IPS-15b (cell line): ENCODE measurements around the gene ZNRF3.

Experiments used
- H3K27me3 ChIP-seq: one replicate; pipeline ENCODE4 v1.6.1; 2013; ENCODE audit warnings: low read length; ENCODE audit not compliant: control insufficient read depth, insufficient read depth
- H3K36me3 ChIP-seq: one replicate; pipeline ENCODE4 v1.6.1; 2013; ENCODE audit warnings: low read length; ENCODE audit not compliant: control insufficient read depth, insufficient read depth
- H3K4me1 ChIP-seq: one replicate; pipeline ENCODE4 v1.6.1; 2013; ENCODE audit warnings: mild to moderate bottlenecking, low read length; ENCODE audit not compliant: control insufficient read depth, insufficient read depth
- H3K4me3 ChIP-seq: one replicate; pipeline ENCODE4 v1.5.1; 2013; ENCODE audit warnings: low read depth, low read length
- H3K9ac ChIP-seq: one replicate; pipeline ENCODE4 v1.6.1; 2013; ENCODE audit warnings: low read depth, mild to moderate bottlenecking, low read length
- H3K9me3 ChIP-seq: one replicate; pipeline ENCODE4 v1.6.1; 2013; ENCODE audit warnings: mild to moderate bottlenecking, low read length; ENCODE audit not compliant: control insufficient read depth, insufficient read depth

Gene ZNRF3

DNA sequence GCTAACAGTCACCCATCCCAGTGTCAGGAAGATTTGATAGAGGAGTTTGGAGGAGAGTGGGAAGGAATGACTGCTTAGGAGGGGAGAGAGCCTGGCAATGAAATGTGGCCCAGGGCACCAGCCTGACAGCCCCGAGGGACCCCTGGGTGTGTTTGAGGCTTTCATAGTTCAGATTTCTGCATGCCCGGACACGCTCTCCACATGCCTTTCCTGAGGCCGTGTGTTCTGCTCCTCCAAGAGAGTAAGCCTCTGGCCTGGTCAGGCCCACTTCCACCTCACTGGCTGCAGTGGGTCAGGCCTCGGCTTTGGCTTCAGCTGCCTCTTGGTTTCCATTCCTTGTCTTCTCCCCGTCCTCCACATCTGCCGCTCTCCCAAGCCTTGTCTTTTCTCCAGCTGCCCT lies 99.8 kb downstream of the ZNRF3 start:
- H3K4me3 ChIP-seq = no peak overlapping the region
- no peak overlapping the region for H3K9ac ChIP-seq
- H3K4me1 ChIP-seq = peaks cover 15% of the 10 kb centered on the region
- H3K27me3 ChIP-seq = no peaks in the 10 kb centered on the region
- H3K9me3 ChIP-seq = no peaks in the 10 kb centered on the region
- H3K36me3 ChIP-seq = no peaks in the 10 kb centered on the region

DNA sequence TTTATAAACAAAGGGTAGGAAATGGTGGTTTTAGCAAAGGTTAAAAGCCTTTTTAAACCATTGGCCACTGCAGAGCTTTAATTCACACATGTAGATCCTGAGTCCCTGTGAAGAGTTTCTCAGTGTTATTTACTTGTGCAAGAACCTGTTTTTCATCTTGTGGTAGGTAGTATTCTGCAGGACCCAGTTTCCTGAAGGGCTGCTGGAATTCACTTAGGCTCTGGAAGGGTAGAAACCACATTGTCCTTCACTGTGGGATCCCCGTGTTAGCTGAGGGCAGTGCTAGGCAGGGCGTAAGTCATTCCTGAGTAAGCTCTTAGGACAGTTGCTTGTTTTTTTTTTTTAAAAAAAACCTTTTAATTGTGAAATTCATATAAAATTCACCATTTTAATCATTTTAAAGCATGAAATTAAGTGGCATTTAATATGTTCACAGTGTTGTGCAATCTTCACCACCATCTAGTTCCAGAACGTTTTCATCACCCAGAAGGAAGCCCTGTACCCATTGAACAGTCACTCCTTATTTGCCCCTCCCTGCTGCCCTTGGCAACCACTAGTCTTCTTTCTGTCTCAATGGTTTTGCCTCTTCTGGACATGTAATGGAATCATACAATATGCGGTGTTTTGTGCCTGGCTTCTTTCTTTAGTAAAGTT lies 100.5 kb downstream of the ZNRF3 start:
- Histone ChIP-seq H3K27me3 (no peaks in the 10 kb centered on the region), H3K9ac (no peak overlapping the region), H3K4me1 (peaks cover 22% of the 10 kb centered on the region), H3K36me3 (no peaks in the 10 kb centered on the region), H3K9me3 (no peaks in the 10 kb centered on the region), H3K4me3 (no peak overlapping the region)

DNA sequence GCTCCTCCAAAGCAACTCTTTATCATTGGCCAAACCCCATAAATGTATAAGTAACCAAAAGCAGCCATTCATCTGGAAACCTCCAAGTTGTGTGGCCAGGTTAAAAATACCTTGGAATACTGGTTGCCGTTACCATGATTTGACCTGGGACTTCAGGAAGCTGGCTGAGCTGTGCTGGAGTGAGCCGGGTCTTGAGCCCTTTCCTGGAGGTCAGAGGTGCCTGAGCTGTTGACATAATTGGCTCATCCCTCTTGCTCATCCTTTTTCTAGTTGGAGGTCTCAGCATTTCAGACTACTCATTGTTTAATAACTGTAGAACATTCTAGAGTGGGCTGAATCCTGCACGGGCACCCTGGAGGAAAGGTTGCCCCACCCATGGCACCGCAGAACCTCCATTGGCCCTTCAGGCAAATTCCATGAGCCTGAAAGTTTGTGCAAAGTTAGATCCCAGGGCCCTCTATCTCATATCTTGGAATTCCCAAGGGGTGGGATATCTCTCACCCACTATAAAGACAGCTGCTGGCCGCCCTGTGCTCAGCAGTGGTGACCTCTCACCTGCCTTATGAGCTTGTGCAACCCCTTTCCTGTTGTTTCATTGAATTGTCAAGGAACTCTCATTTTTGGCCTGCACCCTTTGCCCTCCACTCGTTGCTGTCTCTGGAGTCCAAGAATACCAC lies 101.2 kb downstream of the ZNRF3 start:
- Histone ChIP-seq H3K9me3 (no peaks in the 10 kb centered on the region), H3K4me3 (no peak overlapping the region), H3K27me3 (no peaks in the 10 kb centered on the region), H3K36me3 (no peaks in the 10 kb centered on the region), H3K9ac (no peak overlapping the region), H3K4me1 (peaks cover 26% of the 10 kb centered on the region)

DNA sequence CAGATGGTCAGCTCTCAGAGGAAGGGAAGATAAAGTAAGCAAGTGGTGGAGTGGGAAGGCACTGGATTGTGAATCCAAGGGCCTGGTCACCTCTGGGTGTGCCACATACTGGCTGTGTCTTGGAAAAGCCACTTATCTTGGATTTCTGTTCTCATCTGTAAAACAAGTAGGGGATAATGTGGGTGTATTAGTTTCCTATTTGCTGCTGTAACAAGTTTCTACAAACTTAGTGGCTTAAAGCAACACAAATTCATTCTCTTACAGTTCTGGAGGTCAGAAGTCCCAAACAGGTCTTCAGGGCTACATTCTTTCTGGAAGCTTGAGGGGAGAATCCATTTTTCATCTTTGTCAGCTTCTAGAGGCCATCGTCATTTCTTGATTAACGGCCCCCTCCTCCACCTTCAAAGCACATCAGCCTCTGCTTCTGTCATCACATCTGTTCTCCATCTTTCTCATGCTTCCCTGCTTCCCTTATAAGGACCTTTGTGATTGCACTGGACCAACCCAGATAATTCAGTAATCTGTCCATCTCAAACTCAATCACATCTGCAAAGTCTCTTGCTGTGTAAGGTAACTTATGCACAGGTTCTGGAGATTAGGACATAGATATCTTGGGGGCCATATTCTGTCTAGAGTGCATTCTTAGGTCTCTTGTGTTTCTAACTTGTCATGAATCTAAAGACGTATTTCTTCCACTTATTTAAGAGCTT lies 102.4 kb downstream of the ZNRF3 start:
- H3K27me3 ChIP-seq = no peaks in the 10 kb centered on the region
- no peak overlapping the region for H3K4me3 ChIP-seq
- H3K9me3 ChIP-seq = no peaks in the 10 kb centered on the region
- no peaks in the 10 kb centered on the region for H3K36me3 ChIP-seq
- peaks cover 33% of the 10 kb centered on the region for H3K4me1 ChIP-seq
- no peak overlapping the region for H3K9ac ChIP-seq

DNA sequence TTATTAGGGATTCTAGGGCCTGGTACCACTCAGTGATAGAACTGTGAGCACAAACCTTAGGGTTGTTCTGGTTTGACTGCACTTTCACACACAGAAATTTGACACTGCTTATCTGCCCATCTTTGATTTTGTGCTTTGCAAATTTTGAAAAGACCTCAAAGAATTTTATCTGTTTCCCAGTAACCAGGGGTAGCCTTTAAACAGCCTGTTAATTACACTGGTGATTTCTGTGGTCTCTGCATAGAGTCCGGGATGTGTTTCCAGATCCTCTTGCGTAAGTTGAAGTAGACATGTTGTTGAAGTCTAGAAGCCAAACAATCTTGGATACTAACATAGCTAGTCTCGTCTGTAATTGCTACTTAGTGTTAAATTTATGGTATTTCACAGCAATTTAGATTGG lies 103.0 kb downstream of the ZNRF3 start:
- Histone ChIP-seq H3K9ac (no peak overlapping the region), H3K27me3 (no peaks in the 10 kb centered on the region), H3K4me1 (peaks cover 33% of the 10 kb centered on the region), H3K36me3 (peaks cover 2% of the 10 kb centered on the region), H3K9me3 (no peaks in the 10 kb centered on the region), H3K4me3 (no peak overlapping the region)

DNA sequence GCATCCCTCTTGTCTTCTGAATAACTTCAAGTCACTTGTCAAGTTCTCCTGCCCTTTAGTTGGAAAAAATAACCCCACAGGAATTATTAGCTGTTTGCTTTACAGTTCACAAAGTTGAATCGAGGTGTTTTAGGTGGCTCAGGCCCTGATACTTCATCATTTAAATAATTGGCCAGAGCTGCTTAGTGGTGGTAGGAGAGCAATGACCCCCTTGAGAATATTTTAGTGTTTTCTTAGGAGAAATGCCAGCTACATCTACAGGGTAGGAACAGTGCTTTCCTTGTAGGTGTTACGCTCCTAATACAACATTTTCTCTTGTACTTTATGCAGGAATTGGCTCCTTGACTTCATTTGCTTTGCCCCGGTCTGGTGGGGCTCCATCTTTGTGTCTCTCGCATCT lies 105.1 kb downstream of the ZNRF3 start:
- Histone ChIP-seq H3K36me3 (peaks cover 3% of the 10 kb centered on the region), H3K9me3 (no peaks in the 10 kb centered on the region), H3K4me3 (peak overlapping the region; percentile 8), H3K4me1 (peaks cover 28% of the 10 kb centered on the region), H3K27me3 (no peaks in the 10 kb centered on the region), H3K9ac (peak overlapping the region; percentile 76)

DNA sequence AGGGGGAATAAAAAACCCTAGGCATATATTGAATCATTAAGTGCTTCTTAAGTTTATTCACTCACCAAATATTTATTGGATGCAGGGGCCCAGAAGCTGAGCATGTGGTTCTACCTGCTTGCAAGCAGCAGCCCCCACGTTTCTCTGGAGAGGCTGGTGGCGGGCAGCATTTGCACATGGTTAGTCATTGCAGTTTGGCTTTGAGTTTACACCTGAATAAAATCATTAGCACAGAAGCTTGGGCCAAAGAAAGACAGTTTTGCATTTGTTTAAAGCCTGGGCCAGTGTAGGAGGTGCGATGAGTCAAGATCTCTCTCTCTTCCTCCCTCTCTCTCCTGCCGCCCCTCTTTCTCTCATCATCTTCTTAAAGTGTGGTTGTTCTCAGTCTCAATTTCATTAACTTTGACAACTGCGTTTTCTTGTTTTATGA lies 105.7 kb downstream of the ZNRF3 start:
- peaks cover 24% of the 10 kb centered on the region for H3K4me1 ChIP-seq
- no peak overlapping the region for H3K4me3 ChIP-seq
- H3K27me3 ChIP-seq = no peaks in the 10 kb centered on the region
- H3K9me3 ChIP-seq = no peaks in the 10 kb centered on the region
- peak overlapping the region; percentile 76 for H3K9ac ChIP-seq
- peaks cover 3% of the 10 kb centered on the region for H3K36me3 ChIP-seq

DNA sequence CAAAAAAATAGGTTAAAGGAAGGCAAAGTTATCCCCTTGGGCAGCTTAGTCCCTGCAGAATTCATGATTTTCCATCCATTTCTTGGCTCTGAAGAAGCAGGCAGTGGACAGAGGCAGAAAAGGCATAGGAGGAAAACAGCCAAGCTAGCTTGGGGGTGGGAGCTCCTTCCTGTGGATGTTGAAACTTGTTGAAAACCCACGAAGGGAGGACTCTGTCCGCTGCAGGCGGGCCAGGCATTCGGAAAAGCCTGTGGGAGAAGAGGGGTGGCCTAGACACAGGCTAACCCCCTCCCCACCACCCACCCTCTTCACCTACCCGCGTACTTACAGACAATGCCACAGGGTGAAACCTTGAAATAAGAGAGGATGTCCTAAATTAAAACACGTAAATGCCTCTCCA lies 106.1 kb downstream of the ZNRF3 start:
- H3K4me3 ChIP-seq = no peak overlapping the region
- H3K9ac ChIP-seq = no peak overlapping the region
- peaks cover 3% of the 10 kb centered on the region for H3K36me3 ChIP-seq
- H3K27me3 ChIP-seq = no peaks in the 10 kb centered on the region
- no peaks in the 10 kb centered on the region for H3K9me3 ChIP-seq
- H3K4me1 ChIP-seq = peaks cover 24% of the 10 kb centered on the region

DNA sequence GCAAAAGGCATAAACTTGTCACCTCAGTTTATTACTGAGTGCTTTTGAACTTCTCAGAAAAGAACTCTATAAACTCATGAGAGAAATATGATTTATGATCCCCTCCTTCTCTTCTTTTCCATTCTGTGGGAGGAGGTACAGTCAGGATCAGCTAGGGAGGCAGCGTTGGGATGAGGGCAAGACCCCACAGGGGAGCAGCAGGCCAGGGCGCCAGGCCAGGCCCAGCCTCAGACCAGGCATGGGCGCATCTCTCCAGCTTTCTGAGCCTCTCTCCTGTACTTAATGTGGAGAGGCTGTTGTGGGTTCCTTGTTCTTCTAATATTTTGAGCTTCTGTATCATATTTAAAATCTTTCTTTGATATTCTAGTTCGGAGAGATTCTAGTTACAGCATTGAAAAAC lies 106.5 kb downstream of the ZNRF3 start:
- H3K4me3 ChIP-seq = no peak overlapping the region
- H3K9ac ChIP-seq = no peak overlapping the region
- no peaks in the 10 kb centered on the region for H3K9me3 ChIP-seq
- H3K36me3 ChIP-seq = peaks cover 3% of the 10 kb centered on the region
- no peaks in the 10 kb centered on the region for H3K27me3 ChIP-seq
- peaks cover 24% of the 10 kb centered on the region for H3K4me1 ChIP-seq

DNA sequence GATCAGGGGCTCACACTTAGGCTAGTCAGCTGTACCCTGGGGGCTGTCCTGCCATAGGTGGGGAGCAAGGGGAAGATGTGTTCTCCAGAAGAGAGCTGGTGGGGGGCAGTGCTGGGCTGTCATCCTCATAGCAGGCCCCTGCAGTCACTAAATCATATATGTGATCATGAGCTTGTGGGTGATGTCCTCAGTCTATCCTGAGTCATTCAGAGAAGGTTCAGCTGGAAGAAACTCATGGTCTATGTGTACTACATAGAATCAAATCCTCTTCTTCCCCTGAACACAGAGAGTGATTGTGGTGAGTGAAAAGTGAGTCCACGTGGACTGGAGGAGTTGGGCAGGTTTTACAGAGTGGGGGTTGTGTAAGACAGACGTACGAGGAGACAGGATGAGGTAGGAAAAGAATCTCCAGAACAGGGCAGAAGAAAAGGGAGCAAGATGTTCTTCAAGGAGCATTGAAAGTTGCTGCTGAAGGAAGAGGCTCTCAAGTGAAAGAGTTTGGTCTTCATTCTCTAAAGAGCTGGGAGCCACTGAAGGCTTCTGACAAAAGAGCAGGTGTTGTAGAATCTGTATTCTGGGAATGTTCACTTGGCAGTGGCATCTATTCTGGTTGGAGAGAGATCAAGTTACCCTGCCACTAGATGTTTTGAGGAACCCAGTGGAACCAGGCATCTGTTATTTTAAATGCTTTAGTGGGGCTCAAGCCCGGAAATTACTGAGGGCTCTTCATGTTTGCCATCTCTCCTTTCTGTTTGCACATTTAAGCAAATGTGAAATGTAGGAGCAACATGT lies 109.4 kb downstream of the ZNRF3 start:
- Histone ChIP-seq H3K4me3 (no peak overlapping the region), H3K27me3 (no peaks in the 10 kb centered on the region), H3K9ac (no peak overlapping the region), H3K36me3 (peaks cover 3% of the 10 kb centered on the region), H3K9me3 (no peaks in the 10 kb centered on the region), H3K4me1 (peaks cover 23% of the 10 kb centered on the region)

DNA sequence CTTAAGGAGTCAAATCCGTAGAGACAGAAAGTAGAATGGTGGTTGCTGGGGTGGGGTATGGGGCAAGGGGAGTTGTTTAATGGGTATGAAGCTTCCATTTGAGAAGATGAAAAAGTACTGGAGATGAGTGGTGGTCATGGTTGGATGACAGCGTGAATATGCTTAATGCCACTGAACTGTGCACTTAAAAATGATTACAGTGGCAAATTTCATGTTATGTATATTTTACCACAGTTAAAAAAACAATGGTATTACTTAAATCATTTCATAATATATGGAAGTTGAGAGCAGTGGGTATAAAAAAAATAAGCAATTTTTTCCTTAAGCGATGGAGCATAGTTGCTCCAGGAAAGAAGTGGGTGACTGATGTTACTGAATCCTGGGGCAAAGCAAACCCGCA lies 111.2 kb downstream of the ZNRF3 start:
- H3K36me3 ChIP-seq = peaks cover 3% of the 10 kb centered on the region
- H3K9ac ChIP-seq = no peak overlapping the region
- no peaks in the 10 kb centered on the region for H3K27me3 ChIP-seq
- no peak overlapping the region for H3K4me3 ChIP-seq
- no peaks in the 10 kb centered on the region for H3K9me3 ChIP-seq
- peaks cover 8% of the 10 kb centered on the region for H3K4me1 ChIP-seq
